Common myeloid progenitor, CD34-positive (primary cell): ENCODE data around the gene YIPF4.
"Not testable (repeated sequence)": the region's sequence is repeated elsewhere in the genome, so short reads cannot be mapped to it uniquely, and the experiment has no call there.

Experiments
- CTCF ChIA-PET: fragments of 350-600 bp; sonication (Branson Sonifier 250); formaldehyde crosslinking; loops from one replicate; lab custom pipeline; 2021; ENCODE audit warnings: antibody characterized with exemption; lab: Charles Lee
- POLR2A ChIA-PET: fragments of 350-600 bp; sonication (Branson Sonifier 250); formaldehyde crosslinking; loops from one replicate; lab custom pipeline; 2021; ENCODE audit warnings: antibody characterized with exemption; lab: Charles Lee
- DNase-seq, 3 donors: peaks; one replicate each; pipeline versions ENCODE4 v3.0.0 to v3.0.0-alpha.2; 2013
- H3K27ac ChIP-seq, 2 experiments: 1 replicate in 1 of 2; 2 replicates in 1 of 2; pipeline ENCODE4 v1.7.0; 2013; ENCODE audit warnings: inconsistent platforms in 2 of 2, low read length in 2 of 2, mild to moderate bottlenecking in 2 of 2, low read depth in 1 of 2, moderate library complexity in 1 of 2; ENCODE audit not compliant: severe bottlenecking in 2 of 2, insufficient read depth in 1 of 2, poor library complexity in 1 of 2
- H3K27me3 ChIP-seq, 5 experiments: replicated peaks in 2 of 5; 1 replicate in 3 of 5; 2 replicates in 2 of 5; pipeline versions ENCODE4 v1.6.1 to v1.7.0; 2013; ENCODE audit warnings: low read length in 4 of 5, mild to moderate bottlenecking in 2 of 5, moderate library complexity in 2 of 5, inconsistent platforms in 1 of 5; ENCODE audit not compliant: insufficient read depth in 5 of 5, control insufficient read depth in 4 of 5
- H3K36me3 ChIP-seq, 4 experiments: 1 replicate in 2 of 4; 2 replicates in 2 of 4; pipeline versions ENCODE4 v1.6.1 to v1.7.0; 2013; ENCODE audit warnings: low read length in 3 of 4, control low read depth in 1 of 4, mild to moderate bottlenecking in 1 of 4; ENCODE audit not compliant: control insufficient read depth in 4 of 4, insufficient read depth in 4 of 4
- H3K4me1 ChIP-seq, 4 experiments: 1 replicate in 3 of 4; 2 replicates in 1 of 4; pipeline versions ENCODE4 v1.6.1 to v1.7.1; 2013; ENCODE audit warnings: low read length in 3 of 4, mild to moderate bottlenecking in 3 of 4, control low read depth in 1 of 4, inconsistent platforms in 1 of 4, moderate library complexity in 1 of 4; ENCODE audit not compliant: control insufficient read depth in 4 of 4, insufficient read depth in 4 of 4; ENCODE audit errors: control extremely low read depth in 1 of 4
- H3K4me3 ChIP-seq, 7 experiments: 1 replicate in 4 of 7; 2 replicates in 3 of 7; pipeline versions ENCODE4 v1.5.1 to v1.7.0; 2013; ENCODE audit warnings: mild to moderate bottlenecking in 7 of 7, low read length in 6 of 7, moderate library complexity in 6 of 7, inconsistent platforms in 2 of 7, low read depth in 2 of 7, control low read depth in 1 of 7; ENCODE audit not compliant: insufficient read depth in 4 of 7, control insufficient read depth in 1 of 7; ENCODE audit errors: extremely low read depth in 1 of 7
- H3K9me3 ChIP-seq, 5 experiments: 1 replicate in 4 of 5; 2 replicates in 1 of 5; pipeline versions ENCODE4 v1.6.1 to v1.7.1; 2013; ENCODE audit warnings: low read length in 4 of 5, mild to moderate bottlenecking in 2 of 5, inconsistent platforms in 1 of 5, low read depth in 1 of 5, moderate library complexity in 1 of 5; ENCODE audit not compliant: control insufficient read depth in 4 of 5, insufficient read depth in 2 of 5; ENCODE audit errors: control extremely low read depth in 1 of 5
- WGBS: methylation state at CpG from one replicate; pipeline ENCODE4 v1.1.5; 2013; ENCODE audit not compliant: insufficient coverage; 5-methylcytosine and 5-hydroxymethylcytosine counted together

Gene YIPF4

GRCh38 chr2:32355976-32356680 is 78.4 kb downstream of the YIPF4 start:
- 0% methylated on average over 4 of the region's 10 CpGs for WGBS
- ChIA-PET POLR2A (no interaction called here), CTCF (no interaction called here)

GRCh38 chr2:32356681-32357317 is 79.1 kb downstream of the YIPF4 start, which contains the start of gene BIRC6:
Gene BIRC6 (plus strand): TSS chr2:32357023. CDS start chr2:32357162, 139 bp downstream.
- Histone ChIP-seq H3K36me3 (peaks cover 4 to 6% (median 4%) of the 10 kb centered on the region in 4 experiments), H3K27me3 (no peaks in the 10 kb centered on the region), H3K27ac (peak within 1 kb of the TSS; percentile 86 to 96), H3K4me1 (peaks cover 7 to 31% (median 18%) of the 10 kb centered on the region in 4 experiments), H3K9me3 (no peaks in the 10 kb centered on the region), H3K4me3 (peak within 1 kb of the TSS; percentile 85 to 99 (median 97))
- ChIA-PET POLR2A (no interaction called here), CTCF (interaction anchor here (0.7 kb wide), 1 partner anchor 20 kb away, joined by 3 read pairs; no protein-coding TSS in a partner anchor)
- DNase-seq = peak; percentile 96 to 98 (median 98)
- WGBS = under 1% methylated on average over 72 of the region's 76 CpGs

More at GRCh38 chr2:32355976-32356680, 78.4 kb downstream of the YIPF4 start:
- H3K4me3 ChIP-seq = peak overlapping the region; percentile 85 to 99 (median 97)
- peaks cover 0 to 2% (median 0%) of the 10 kb centered on the region in 4 experiments for H3K36me3 ChIP-seq
- no peaks in the 10 kb centered on the region for H3K9me3 ChIP-seq
- H3K4me1 ChIP-seq = peaks cover 7 to 31% (median 18%) of the 10 kb centered on the region in 4 experiments
- peak; percentile 38 to 65 (median 61) for DNase-seq
- H3K27me3 ChIP-seq = no peaks in the 10 kb centered on the region
- peak overlapping the region; percentile 85 to 96 for H3K27ac ChIP-seq

DNA sequence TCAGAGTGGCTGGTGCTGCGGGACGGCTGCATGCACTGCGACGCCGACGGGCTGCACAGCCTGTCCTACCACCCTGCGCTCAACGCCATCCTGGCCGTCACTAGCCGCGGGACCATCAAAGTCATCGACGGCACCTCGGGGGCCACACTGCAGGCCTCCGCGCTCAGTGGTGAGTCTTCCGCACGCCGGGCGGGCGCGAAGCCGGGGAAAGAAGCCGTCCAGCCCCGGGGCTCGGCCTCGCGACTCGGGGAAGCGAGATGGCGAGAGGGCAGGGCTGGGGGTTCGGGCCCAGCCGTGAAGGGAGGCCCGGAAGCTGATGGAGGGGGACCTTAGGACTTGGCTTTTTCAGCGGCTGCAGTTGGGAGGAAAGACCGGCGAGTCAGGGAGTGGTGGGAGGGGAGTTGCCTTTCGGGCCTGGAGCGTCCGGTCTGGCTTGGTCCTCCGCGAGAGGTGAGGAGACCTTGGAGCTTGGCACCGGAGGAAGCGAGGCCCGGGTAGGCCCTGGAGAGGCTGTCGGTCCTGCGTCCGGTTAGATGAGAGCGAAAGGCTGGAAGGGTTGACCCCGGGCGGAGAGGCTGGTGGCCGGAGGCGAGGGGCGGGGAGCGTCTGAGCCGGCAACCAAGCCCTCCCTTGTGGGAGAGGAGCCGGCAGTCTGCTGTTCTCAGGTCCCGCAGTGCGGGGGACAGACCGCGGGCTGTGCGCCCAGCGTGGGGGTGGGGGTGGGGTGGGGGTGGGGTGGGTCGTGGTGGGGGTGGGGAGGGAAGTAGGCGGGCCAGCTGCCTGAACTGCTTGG is 79.8 kb downstream of the YIPF4 start:
- peak overlapping the region; percentile 86 to 96 for H3K27ac ChIP-seq
- WGBS = 0% methylated on average over 45 of the region's 65 CpGs
- H3K27me3 ChIP-seq = no peaks in the 10 kb centered on the region
- H3K4me3 ChIP-seq = peak overlapping the region; percentile 88 to 99 (median 97)
- no peak for DNase-seq
- peaks cover 7 to 31% (median 18%) of the 10 kb centered on the region in 4 experiments for H3K4me1 ChIP-seq
- peaks cover 4 to 6% (median 4%) of the 10 kb centered on the region in 4 experiments for H3K36me3 ChIP-seq
- CTCF ChIA-PET = interaction anchor here (0.7 kb wide), 1 partner anchor 20 kb away, joined by 3 read pairs; no protein-coding TSS in a partner anchor
- POLR2A ChIA-PET = interaction anchor here (0.7 kb wide), 1 partner anchor 95 kb away, joined by 3 read pairs; no protein-coding TSS in a partner anchor
- H3K9me3 ChIP-seq = no peaks in the 10 kb centered on the region

DNA sequence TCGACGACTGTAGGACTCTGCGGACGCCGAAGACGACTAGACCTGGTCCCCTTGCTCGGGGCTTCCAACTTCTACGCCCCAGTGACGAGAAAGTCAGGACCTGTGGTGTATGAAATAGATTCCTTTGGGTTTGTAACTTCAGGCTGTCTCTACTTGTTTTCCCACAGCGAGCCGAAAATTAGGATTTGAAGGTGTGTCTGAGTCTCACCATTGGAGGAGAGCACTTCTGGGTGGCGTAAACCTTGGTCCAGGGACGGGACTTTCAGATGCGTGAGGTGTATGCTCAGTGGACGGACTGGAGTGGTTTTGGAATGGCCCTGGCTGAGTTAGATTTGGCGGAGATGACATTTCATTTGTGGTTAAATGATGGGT is 80.4 kb downstream of the YIPF4 start:
- H3K4me1 ChIP-seq = peaks cover 8 to 31% (median 20%) of the 10 kb centered on the region in 4 experiments
- 7% methylated on average over 13 of the region's 16 CpGs for WGBS

DNA sequence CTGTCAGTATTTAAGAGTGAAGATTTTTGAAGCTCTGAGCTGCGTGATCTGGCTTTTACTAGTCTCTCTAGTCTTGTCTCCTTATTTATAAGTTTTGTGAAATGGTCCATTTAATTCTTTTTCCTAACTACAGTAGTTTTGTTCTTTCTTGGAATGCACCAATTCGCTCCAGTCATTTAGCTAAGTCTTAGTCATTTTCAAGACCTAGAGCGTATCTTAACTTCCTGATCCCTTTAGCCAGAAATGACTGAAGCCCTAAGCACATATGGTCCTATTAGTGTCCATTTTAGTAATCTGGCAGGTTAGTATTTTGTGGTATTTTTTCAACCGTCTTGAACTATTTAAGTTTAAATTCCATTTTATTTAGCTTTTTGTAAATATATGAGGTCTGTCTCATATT is 82.7 kb downstream of the YIPF4 start:
- H3K4me1 ChIP-seq = peaks cover 10 to 31% (median 21%) of the 10 kb centered on the region in 4 experiments
- no CpG with 5 or more reads among the region's 4 CpGs for WGBS
- H3K9me3 ChIP-seq = no peaks in the 10 kb centered on the region
- ChIA-PET CTCF (interaction anchor here (0.5 kb wide), 1 partner anchor 8 kb away, joined by 3 read pairs; no protein-coding TSS in a partner anchor), POLR2A (interaction anchor here (0.8 kb wide), 1 partner anchor 9 kb away, joined by 3 read pairs; no protein-coding TSS in a partner anchor)
- no peak overlapping the region for H3K4me3 ChIP-seq
- peak overlapping the region in 1 of 2 experiments; percentile 11 for H3K27ac ChIP-seq
- DNase-seq = no peak
- H3K27me3 ChIP-seq = no peaks in the 10 kb centered on the region
- peaks cover 4 to 6% (median 4%) of the 10 kb centered on the region in 4 experiments for H3K36me3 ChIP-seq

More for the DNA sequence above, 80.4 kb downstream of the YIPF4 start:
- Histone ChIP-seq H3K27ac (peak overlapping the region; percentile 86 to 96), H3K36me3 (peaks cover 4 to 6% (median 4%) of the 10 kb centered on the region in 4 experiments), H3K9me3 (no peaks in the 10 kb centered on the region), H3K27me3 (no peaks in the 10 kb centered on the region), H3K4me3 (peak overlapping the region; percentile 88 to 99 (median 97))
- ChIA-PET POLR2A (interaction anchor here (0.7 kb wide), 1 partner anchor 96 kb away, joined by 3 read pairs; no protein-coding TSS in a partner anchor), CTCF (no interaction called here)
- DNase-seq = peak in 2 of 3 donors; percentile 31 to 39

- H3K36me3 ChIP-seq, POLR2A ChIA-PET, H3K27ac ChIP-seq, H3K4me3 ChIP-seq, DNase-seq, H3K27me3 ChIP-seq, H3K9me3 ChIP-seq: not testable (repeated sequence)
- H3K4me1 ChIP-seq = peaks cover 9 to 25% (median 18%) of the 10 kb centered on the region in 4 experiments
- 100% methylated on average over 1 of the region's 2 CpGs for whole genome bisulfite sequencing
- CTCF ChIA-PET = interaction anchor here (0.6 to 1.1 kb wide), 2 partner anchors 12 to 17 kb away, joined by 3 read pairs; no protein-coding TSS in a partner anchor
Observed at GRCh38 chr2:32362997-32363396, 85.3 kb downstream of the YIPF4 start.
